Osteocyte (in vitro differentiated cells): ENCODE results near the gene CSHL1. TPM values are rescaled to one million over a fixed set of nuclear protein-coding genes. Genes with fewer than 3 reads are reported as not detected.

ENCODE experiments used
- DNase-seq: peaks from one replicate; pipeline ENCODE4 v3.0.0; 2021; ENCODE audit warnings: mixed read lengths; ENCODE audit not compliant: unreplicated experiment; ENCODE audit errors: extremely low spot score
- H3K27ac Mint-ChIP-seq: one replicate; pipeline ENCODE4 v1.8.0; 2021; ENCODE audit warnings: mild to moderate bottlenecking, mixed read lengths; ENCODE audit not compliant: unreplicated experiment
- H3K27me3 Mint-ChIP-seq: one replicate; pipeline ENCODE4 v1.8.0; 2021; ENCODE audit warnings: mixed read lengths; ENCODE audit not compliant: unreplicated experiment
- H3K36me3 Mint-ChIP-seq: one replicate; pipeline ENCODE4 v1.8.0; 2021; ENCODE audit warnings: mixed read lengths; ENCODE audit not compliant: unreplicated experiment
- H3K4me1 Mint-ChIP-seq: one replicate; pipeline ENCODE4 v1.8.0; 2021; ENCODE audit warnings: mixed read lengths; ENCODE audit not compliant: unreplicated experiment
- H3K4me3 Mint-ChIP-seq: one replicate; pipeline ENCODE4 v1.8.0; 2021; ENCODE audit warnings: mild to moderate bottlenecking, moderate library complexity, mixed read lengths; ENCODE audit not compliant: unreplicated experiment
- H3K9me3 Mint-ChIP-seq: one replicate; pipeline ENCODE4 v1.8.0; 2021; ENCODE audit warnings: mixed read lengths; ENCODE audit not compliant: unreplicated experiment
- CTCF ChIP-seq: fragments of 200-600 bp; sonication (generic); IDR thresholded peaks from 2 replicates; pipeline ENCODE4 v1.5.0; 2021; ENCODE audit warnings: antibody characterized with exemption, mild to moderate bottlenecking, moderate library complexity
- long read RNA-seq: library from polyadenylated mRNA; unstranded; transcript quantifications from one replicate; pipeline ENCODE4 v2.0.0, GENCODE V29; 2021
- total RNA-seq: library from RNA; stranded (reverse); gene quantifications from 2 replicates; pipeline ENCODE4 v1.2.1, GENCODE V29; 2021

CSHL1 gene
- not detected in 2 replicates for total RNA-seq
- long read RNA-seq, result 0 reads

- Mint-ChIP-seq H3K4me1 (no peaks in the 10 kb centered on the region), H3K27ac (no peak within 1 kb of the TSS), H3K36me3 (no peaks in the 10 kb centered on the region), H3K27me3 (peaks cover 55% of the 10 kb centered on the region), H3K4me3 (no peak within 1 kb of the TSS), H3K9me3 (no peaks in the 10 kb centered on the region)
- TF ChIP-seq CTCF, result no peak
- no peak for DNase-seq
Observed at GRCh38 chr17:63911041-63911635, at the start of gene CSHL1. Gene CSHL1, minus strand, starts transcription at chr17:63911258. Its CDS starts 62 bp downstream, at chr17:63911196.

- DNase-seq, result no peak
- H3K4me3 Mint-ChIP-seq, result no peak overlapping the region
- no peak overlapping the region for H3K27ac Mint-ChIP-seq
- no peaks in the 10 kb centered on the region for H3K36me3 Mint-ChIP-seq
- peaks cover 10% of the 10 kb centered on the region for H3K27me3 Mint-ChIP-seq
- TF ChIP-seq CTCF, result no peak
- H3K9me3 Mint-ChIP-seq, result no peaks in the 10 kb centered on the region
- no peaks in the 10 kb centered on the region for H3K4me1 Mint-ChIP-seq
Observed at GRCh38 chr17:63960430-63960829, 49.4 kb upstream of the CSHL1 start.

GRCh38 chr17:63960006-63960405 lies 48.9 kb upstream of the CSHL1 start:
- Mint-ChIP-seq H3K4me3 (no peak overlapping the region), H3K36me3 (no peaks in the 10 kb centered on the region), H3K4me1 (no peaks in the 10 kb centered on the region), H3K27me3 (peaks cover 10% of the 10 kb centered on the region), H3K9me3 (no peaks in the 10 kb centered on the region), H3K27ac (no peak overlapping the region)
- no peak for TF ChIP-seq CTCF
- no peak for DNase-seq

- TF ChIP-seq CTCF, result no peak
- Mint-ChIP-seq H3K27ac (no peak overlapping the region), H3K36me3 (no peaks in the 10 kb centered on the region), H3K9me3 (no peaks in the 10 kb centered on the region), H3K4me3 (no peak overlapping the region), H3K27me3 (peaks cover 12% of the 10 kb centered on the region), H3K4me1 (no peaks in the 10 kb centered on the region)
- no peak for DNase-seq
Observed at GRCh38 chr17:63956296-63956920, 45.4 kb upstream of the CSHL1 start.

- no peaks in the 10 kb centered on the region for H3K36me3 Mint-ChIP-seq
- peaks cover 16% of the 10 kb centered on the region for H3K27me3 Mint-ChIP-seq
- no peak for TF ChIP-seq CTCF
- H3K4me3 Mint-ChIP-seq, result no peak overlapping the region
- no peaks in the 10 kb centered on the region for H3K4me1 Mint-ChIP-seq
- DNase-seq, result no peak
- no peaks in the 10 kb centered on the region for H3K9me3 Mint-ChIP-seq
- H3K27ac Mint-ChIP-seq, result no peak overlapping the region
Observed at GRCh38 chr17:63955791-63956190, 44.7 kb upstream of the CSHL1 start.
